Neural progenitor cell (in vitro differentiated cells): ENCODE data around the gene FCGR3B.
"Not testable (repeated sequence)": the region's sequence is repeated elsewhere in the genome, so short reads cannot be mapped to it uniquely, and the experiment has no call there.

Experiments used
- CTCF ChIP-seq: fragments of 200-600 bp; sonication (generic); IDR thresholded peaks from 2 replicates; pipeline ENCODE4 v1.5.1; 2017; ENCODE audit warnings: antibody characterized with exemption, mild to moderate bottlenecking
- EZH2phosphoT487 ChIP-seq: fragments of 200-600 bp; sonication (generic); IDR thresholded peaks from 2 replicates; pipeline ENCODE4 v1.6.1; 2017; ENCODE audit warnings: antibody characterized with exemption

GRCh38 chr1:161624605-161625004 is 6.4 kb downstream of the FCGR3B start:
- not testable (repeated sequence) for TF ChIP-seq EZH2phosphoT487, CTCF
